PC-3 (cell line): ENCODE results near the gene STUM. TPM values are rescaled to one million over a fixed set of nuclear protein-coding genes. Genes with fewer than 3 reads are reported as not detected.

ENCODE experiments used
- ATAC-seq: fragments of 200-7000 bp; cut with Tn5 transposase; 2 replicates; pipeline ENCODE4 v1.9.1; 2020; ENCODE audit warnings: mild to moderate bottlenecking, moderate library complexity
- BruUV-seq: library from RNA; stranded (reverse); fragments of 400-500 nt; replicated peaks from 2 replicates; lab custom pipeline; 2021; lab: Mats Ljungman, UMichigan
- CTCF ChIA-PET: fragments of 300-600 bp; sonication (Branson Sonifier 250); formaldehyde crosslinking; loops from one replicate; lab custom pipeline; 2022; ENCODE audit warnings: antibody characterized with exemption; lab: Charles Lee
- POLR2A ChIA-PET: fragments of 300-600 bp; sonication (Branson Sonifier 250); formaldehyde crosslinking; loops from one replicate; lab custom pipeline; 2022; ENCODE audit warnings: antibody characterized with exemption; ENCODE audit not compliant: unreplicated experiment; lab: Charles Lee
- DNase-seq: peaks from one replicate; pipeline ENCODE4 v3.0.0-alpha.2; 2015
- H2AFZ ChIP-seq: fragments of 300-600 bp; sonication (generic); 2 replicates; pipeline ENCODE4 v1.6.0; 2016; ENCODE audit warnings: antibody characterized with exemption, low read length
- H3F3A ChIP-seq: fragments of 300-600 bp; sonication (generic); one replicate; pipeline ENCODE4 v1.6.0; 2017; ENCODE audit warnings: antibody characterized with exemption, low read length, control low read depth, mild to moderate bottlenecking; ENCODE audit not compliant: unreplicated experiment
- H3K27ac ChIP-seq: fragments of 300-600 bp; sonication (generic); 2 replicates; pipeline ENCODE4 v1.5.1; 2016; ENCODE audit warnings: mild to moderate bottlenecking, low read length
- H3K27me3 ChIP-seq: fragments of 300-600 bp; sonication (generic); 2 replicates; pipeline ENCODE4 v1.6.1; 2016; ENCODE audit warnings: low read length, mixed read lengths
- H3K36me3 ChIP-seq: fragments of 300-600 bp; sonication (generic); 2 replicates; pipeline ENCODE4 v1.6.1; 2016; ENCODE audit warnings: low read depth, mixed run types, low read length, mixed read lengths
- H3K4me1 ChIP-seq: fragments of 300-600 bp; sonication (generic); 2 replicates; pipeline ENCODE4 v1.5.1; 2016; ENCODE audit warnings: low read length; ENCODE audit not compliant: insufficient read depth
- H3K4me2 ChIP-seq: fragments of 300-600 bp; sonication (generic); 2 replicates; pipeline ENCODE4 v1.6.0; 2016; ENCODE audit warnings: low read length
- H3K4me3 ChIP-seq: fragments of 300-600 bp; sonication (generic); 2 replicates; pipeline ENCODE4 v1.5.1; 2016; ENCODE audit warnings: mild to moderate bottlenecking, low read length, mixed read lengths
- H3K79me2 ChIP-seq: fragments of 300-600 bp; sonication (generic); 2 replicates; pipeline ENCODE4 v1.6.1; 2017; ENCODE audit warnings: low read length, mixed read lengths
- H3K9ac ChIP-seq: fragments of 300-600 bp; sonication (generic); 2 replicates; pipeline ENCODE4 v1.6.0; 2016; ENCODE audit warnings: mild to moderate bottlenecking, low read length
- H3K9me2 ChIP-seq: fragments of 300-600 bp; sonication (generic); replicated peaks from 2 replicates; pipeline ENCODE4 v1.6.1; 2016; ENCODE audit warnings: mixed run types, low read length, mixed read lengths
- H3K9me3 ChIP-seq: fragments of 300-600 bp; sonication (generic); 2 replicates; pipeline ENCODE4 v1.6.1; 2016; ENCODE audit warnings: low read length, mixed read lengths
- H4K20me1 ChIP-seq: fragments of 300-600 bp; sonication (generic); 2 replicates; pipeline ENCODE4 v1.6.1; 2016; ENCODE audit warnings: low read length, mixed read lengths
- EZH2 ChIP-seq: fragments of 300-600 bp; sonication (generic); IDR thresholded peaks from one replicate; pipeline ENCODE4 v1.6.1; 2017; ENCODE audit warnings: antibody characterized with exemption, mild to moderate bottlenecking, low read length; ENCODE audit not compliant: unreplicated experiment
- EZH2phosphoT487 ChIP-seq: fragments of 300-600 bp; sonication (generic); IDR thresholded peaks from 2 replicates; pipeline ENCODE4 v1.6.1; 2018; ENCODE audit warnings: mild to moderate bottlenecking, antibody characterized with exemption, low read length, borderline replicate concordance
- intact Hi-C: fragments of 100-400 bp; cut with micrococcal nuclease; formaldehyde crosslinking; loops from 2 replicates; pipeline ENCODE4 v1.9.0; 2023
- total RNA-seq: library from RNA; depleted of rRNA; stranded (reverse); fragments of >200 nt; gene quantifications from 2 replicates; pipeline ENCODE4 v1.2.3, GENCODE V29; 2014
- TF ChIP-seq, protein P1 (sequence below): fragments of 300-600 bp; sonication (generic); conservative IDR thresholded peaks from 2 replicates; pipeline ENCODE4 v1.5.1; 2017; ENCODE audit warnings: antibody characterized with exemption, low read depth, mild to moderate bottlenecking, low read length

Gene STUM
- total RNA-seq, 1 experiment from 2014 or later = 0.58 TPM

DNA sequence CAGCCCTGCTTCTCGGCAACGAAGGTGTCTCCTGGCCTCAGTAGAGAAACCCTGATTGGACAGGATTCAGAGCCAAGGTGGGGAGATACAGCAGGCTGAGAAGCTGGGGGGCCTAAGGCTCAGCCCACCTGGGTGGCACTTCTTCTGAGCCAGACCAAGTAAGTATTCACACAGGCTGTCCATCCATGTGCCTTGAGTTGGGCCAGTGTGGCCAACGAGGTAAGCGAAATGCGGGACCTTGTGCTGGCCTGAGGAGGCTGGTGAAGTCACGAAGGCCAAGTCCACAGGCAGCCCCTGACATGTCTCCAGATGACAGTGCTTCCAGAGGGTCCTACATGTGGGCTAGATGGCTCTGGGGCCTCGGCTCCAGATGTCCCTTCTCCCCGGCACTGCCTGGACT lies 99.2 kb downstream of the STUM start:
- H3K27me3 ChIP-seq = no peaks in the 10 kb centered on the region
- DNase-seq (no peak), ATAC-seq (no peak)
- BruUV-seq = no TSS peak
- 0 out of 2 replicates have a peak, but pooled peaks cover 3% of the 10 kb centered on the region for H3K36me3 ChIP-seq
- H3F3A ChIP-seq = no peaks in the 10 kb centered on the region
- intact Hi-C loops = no loop called here
- no peak overlapping the region for H3K4me3 ChIP-seq
- H3K27ac ChIP-seq = no peak overlapping the region
- CTCF ChIA-PET = no interaction called here
- H3K9ac ChIP-seq = no peak overlapping the region
- no peaks in the 10 kb centered on the region for H3K9me3 ChIP-seq
- no peaks in the 10 kb centered on the region for H3K9me2 ChIP-seq
- POLR2A ChIA-PET = no interaction called here
- H3K4me1 ChIP-seq = peaks cover 33% of the 10 kb centered on the region
- no peaks in the 10 kb centered on the region for H3K79me2 ChIP-seq
- H3K4me2 ChIP-seq = no peak overlapping the region
- no peak overlapping the region for H2AFZ ChIP-seq
- TF ChIP-seq EZH2phosphoT487 (no peak), EZH2 (no peak)
- TF ChIP-seq, protein P1, sequence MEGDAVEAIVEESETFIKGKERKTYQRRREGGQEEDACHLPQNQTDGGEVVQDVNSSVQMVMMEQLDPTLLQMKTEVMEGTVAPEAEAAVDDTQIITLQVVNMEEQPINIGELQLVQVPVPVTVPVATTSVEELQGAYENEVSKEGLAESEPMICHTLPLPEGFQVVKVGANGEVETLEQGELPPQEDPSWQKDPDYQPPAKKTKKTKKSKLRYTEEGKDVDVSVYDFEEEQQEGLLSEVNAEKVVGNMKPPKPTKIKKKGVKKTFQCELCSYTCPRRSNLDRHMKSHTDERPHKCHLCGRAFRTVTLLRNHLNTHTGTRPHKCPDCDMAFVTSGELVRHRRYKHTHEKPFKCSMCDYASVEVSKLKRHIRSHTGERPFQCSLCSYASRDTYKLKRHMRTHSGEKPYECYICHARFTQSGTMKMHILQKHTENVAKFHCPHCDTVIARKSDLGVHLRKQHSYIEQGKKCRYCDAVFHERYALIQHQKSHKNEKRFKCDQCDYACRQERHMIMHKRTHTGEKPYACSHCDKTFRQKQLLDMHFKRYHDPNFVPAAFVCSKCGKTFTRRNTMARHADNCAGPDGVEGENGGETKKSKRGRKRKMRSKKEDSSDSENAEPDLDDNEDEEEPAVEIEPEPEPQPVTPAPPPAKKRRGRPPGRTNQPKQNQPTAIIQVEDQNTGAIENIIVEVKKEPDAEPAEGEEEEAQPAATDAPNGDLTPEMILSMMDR = no peak
- no peaks in the 10 kb centered on the region for H4K20me1 ChIP-seq

DNA sequence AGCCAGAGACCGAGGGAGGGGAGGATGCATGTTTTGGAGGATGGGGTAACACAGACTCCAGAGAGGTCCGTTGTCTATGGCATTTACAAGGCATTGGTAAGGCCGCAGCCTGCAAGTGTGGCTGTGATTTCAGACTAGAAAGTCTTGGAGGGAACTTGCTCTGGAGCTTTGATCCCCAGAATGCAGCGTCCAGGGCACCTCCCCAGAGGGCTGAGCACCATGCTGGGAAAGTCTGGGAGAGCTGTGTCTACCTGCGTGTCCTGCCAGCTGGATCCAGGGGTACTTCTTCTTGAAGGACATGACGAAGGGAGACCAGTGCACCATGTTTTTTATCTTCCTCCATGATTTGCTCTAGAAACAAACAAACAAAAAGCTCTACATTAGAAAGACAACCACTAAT lies 99.9 kb downstream of the STUM start:
- no peak overlapping the region for H3K27ac ChIP-seq
- ATAC-seq (no peak), DNase-seq (no peak)
- no peaks in the 10 kb centered on the region for H3K9me3 ChIP-seq
- ChIA-PET CTCF (no interaction called here), POLR2A (no interaction called here)
- no peaks in the 10 kb centered on the region for H3K27me3 ChIP-seq
- 0 out of 2 replicates have a peak, but pooled peaks cover 3% of the 10 kb centered on the region for H3K36me3 ChIP-seq
- no peak overlapping the region for H3K9ac ChIP-seq
- H3K9me2 ChIP-seq = no peaks in the 10 kb centered on the region
- H3F3A ChIP-seq = no peaks in the 10 kb centered on the region
- H3K79me2 ChIP-seq = no peaks in the 10 kb centered on the region
- TF ChIP-seq EZH2 (no peak), EZH2phosphoT487 (no peak)
- TF ChIP-seq, protein P1 = no peak
- peaks cover 26% of the 10 kb centered on the region for H3K4me1 ChIP-seq
- H4K20me1 ChIP-seq = no peaks in the 10 kb centered on the region
- intact Hi-C loops = no loop called here
- BruUV-seq = no TSS peak
- no peak overlapping the region for H3K4me2 ChIP-seq
- no peak overlapping the region for H2AFZ ChIP-seq
- H3K4me3 ChIP-seq = no peak overlapping the region

DNA sequence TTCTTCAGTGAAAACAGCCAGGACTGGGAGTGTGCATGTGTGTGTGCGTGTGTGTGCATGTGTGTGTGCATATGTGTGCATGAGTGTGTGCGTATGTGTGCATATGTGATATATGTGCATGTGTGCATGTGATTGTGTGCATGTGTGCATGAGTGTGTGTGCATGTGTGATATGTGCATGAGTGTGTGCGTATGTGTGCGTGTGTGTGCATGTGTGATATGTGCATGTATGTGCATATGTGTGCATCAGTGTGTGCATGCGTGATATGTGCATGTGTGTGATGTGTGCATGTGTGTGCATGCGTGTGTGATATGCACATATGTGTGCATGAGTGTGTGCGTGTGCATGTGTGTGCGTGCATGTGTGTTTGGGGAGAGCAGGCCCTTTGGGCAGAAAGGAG lies 100.7 kb downstream of the STUM start:
- ChIA-PET CTCF (interaction anchor here (0.7 kb wide), 1 partner anchor 298 kb away, joined by 4 read pairs; no protein-coding TSS in a partner anchor), POLR2A (no interaction called here)
- Histone ChIP-seq H3K4me1 (peaks cover 22% of the 10 kb centered on the region), H3K9ac (no peak overlapping the region), H4K20me1 (no peaks in the 10 kb centered on the region), H2AFZ (no peak overlapping the region), H3F3A (no peaks in the 10 kb centered on the region), H3K9me2 (no peaks in the 10 kb centered on the region), H3K4me2 (no peak overlapping the region), H3K4me3 (no peak overlapping the region), H3K27ac (no peak overlapping the region), H3K27me3 (no peaks in the 10 kb centered on the region), H3K36me3 (0 out of 2 replicates have a peak, but pooled peaks cover 3% of the 10 kb centered on the region), H3K79me2 (no peaks in the 10 kb centered on the region), H3K9me3 (no peaks in the 10 kb centered on the region)
- BruUV-seq = no TSS peak
- no peak for TF ChIP-seq EZH2phosphoT487
- no peak for TF ChIP-seq EZH2
- TF ChIP-seq, protein P1 = no peak
- intact Hi-C loops = loop anchor here (1.0 kb wide), 1 partner anchor 179 kb away; no protein-coding TSS in a partner anchor
- ATAC-seq (no peak), DNase-seq (no peak)
